WTC11 (cell line): ENCODE results near the gene MTX2. TPM values are rescaled to one million over a fixed set of nuclear protein-coding genes. Genes with fewer than 3 reads are reported as not detected.

ENCODE experiments used
- ATAC-seq: fragments of 200-7000 bp; cut with Tn5 transposase; 2 replicates; pipeline ENCODE4 v1.10.0; 2021; ENCODE audit warnings: mild to moderate bottlenecking, moderate library complexity
- CTCF ChIA-PET: fragments of 300-600 bp; sonication (Branson Sonifier 250); formaldehyde crosslinking; loops from one replicate; lab custom pipeline; 2021; ENCODE audit warnings: antibody characterized with exemption; lab: Charles Lee
- POLR2A ChIA-PET: fragments of 350-600 bp; sonication (Branson Sonifier 250); formaldehyde crosslinking; loops from one replicate; lab custom pipeline; 2021; ENCODE audit warnings: antibody characterized with exemption; lab: Charles Lee
- DNase-seq: peaks from one replicate; pipeline ENCODE4 v3.0.0; 2021; ENCODE audit warnings: low spot score
- H3K27ac Mint-ChIP-seq: 2 replicates; pipeline ENCODE4 v1.8.0; 2021; ENCODE audit warnings: mixed read lengths
- H3K27me3 Mint-ChIP-seq: 2 replicates; pipeline ENCODE4 v1.8.0; 2021; ENCODE audit warnings: low read depth, mild to moderate bottlenecking, moderate library complexity, mixed read lengths
- H3K36me3 Mint-ChIP-seq: 2 replicates; pipeline ENCODE4 v1.8.0; 2021; ENCODE audit warnings: mixed read lengths
- H3K4me1 Mint-ChIP-seq: 2 replicates; pipeline ENCODE4 v1.8.0; 2022; ENCODE audit warnings: mixed read lengths
- H3K4me3 Mint-ChIP-seq: 2 replicates; pipeline ENCODE4 v1.8.0; 2021; ENCODE audit warnings: mild to moderate bottlenecking, moderate library complexity, mixed read lengths
- H3K9me3 Mint-ChIP-seq: 2 replicates; pipeline ENCODE4 v1.8.0; 2021; ENCODE audit warnings: mixed read lengths
- AFF4 ChIP-seq: sonication (generic); formaldehyde crosslinking; IDR thresholded peaks from 2 replicates; pipeline ENCODE4 v1.8.1; 2023; ENCODE audit warnings: mild to moderate bottlenecking, missing genetic modification reagents, borderline replicate concordance
- ATF2 ChIP-seq: sonication (generic); formaldehyde crosslinking; IDR thresholded peaks from 2 replicates; pipeline ENCODE4 v1.8.1; 2022; ENCODE audit warnings: low read depth, missing genetic modification reagents, borderline replicate concordance
- ATF3 ChIP-seq: sonication (generic); formaldehyde crosslinking; conservative IDR thresholded peaks from 2 replicates; pipeline ENCODE4 v1.8.1; 2022; ENCODE audit warnings: mild to moderate bottlenecking, missing genetic modification reagents
- E2F4 ChIP-seq: sonication (generic); formaldehyde crosslinking; IDR thresholded peaks from 2 replicates; pipeline ENCODE4 v1.8.1; 2022; ENCODE audit warnings: low read depth, mild to moderate bottlenecking, moderate library complexity, missing genetic modification reagents, borderline replicate concordance
- EMX1 ChIP-seq: fragments of 250-450 bp; sonication (Bioruptor Pico); IDR thresholded peaks from 2 replicates; pipeline ENCODE4 v1.8.0; 2021; ENCODE audit warnings: mild to moderate bottlenecking
- ESRRA ChIP-seq: sonication (generic); formaldehyde crosslinking; IDR thresholded peaks from 2 replicates; pipeline ENCODE4 v1.8.1; 2022; ENCODE audit warnings: mild to moderate bottlenecking, missing genetic modification reagents, borderline replicate concordance
- ETV6 ChIP-seq: sonication (generic); formaldehyde crosslinking; IDR thresholded peaks from 2 replicates; pipeline ENCODE4 v1.8.1; 2022; ENCODE audit warnings: mild to moderate bottlenecking, missing genetic modification reagents
- FOXJ3 ChIP-seq: sonication (generic); formaldehyde crosslinking; IDR thresholded peaks from 2 replicates; pipeline ENCODE4 v1.9.0; 2021; ENCODE audit warnings: missing genetic modification reagents, mild to moderate bottlenecking, borderline replicate concordance
- GTF2I ChIP-seq: fragments of 250-450 bp; sonication (Bioruptor Pico); conservative IDR thresholded peaks from 2 replicates; pipeline ENCODE4 v1.4.0; 2021; ENCODE audit warnings: mild to moderate bottlenecking
- JAZF1 ChIP-seq: fragments of 250-450 bp; sonication (Bioruptor Pico); IDR thresholded peaks from 2 replicates; pipeline ENCODE4 v1.9.0; 2021; ENCODE audit warnings: moderate library complexity, mild to moderate bottlenecking, inconsistent platforms
- MXD4 ChIP-seq: fragments of 250-450 bp; sonication (Bioruptor Pico); IDR thresholded peaks from 2 replicates; pipeline ENCODE4 v1.8.0; 2021; ENCODE audit warnings: mild to moderate bottlenecking, moderate library complexity, borderline replicate concordance
- NR1H2 ChIP-seq: sonication (generic); formaldehyde crosslinking; IDR thresholded peaks from 2 replicates; pipeline ENCODE4 v1.9.0; 2021; ENCODE audit warnings: mild to moderate bottlenecking, moderate library complexity, missing genetic modification reagents
- NR3C1 ChIP-seq: sonication (generic); formaldehyde crosslinking; conservative IDR thresholded peaks from 2 replicates; pipeline ENCODE4 v1.8.1; 2023; ENCODE audit warnings: low read depth, mild to moderate bottlenecking, missing genetic modification reagents
- PRDM15 ChIP-seq: sonication (generic); formaldehyde crosslinking; IDR thresholded peaks from 2 replicates; pipeline ENCODE4 v1.8.0; 2022; ENCODE audit warnings: missing genetic modification reagents
- ZNF416 ChIP-seq: fragments of 250-450 bp; sonication (Bioruptor Pico); IDR thresholded peaks from 2 replicates; pipeline ENCODE4 v1.9.0; 2021; ENCODE audit warnings: mild to moderate bottlenecking, inconsistent platforms
- total RNA-seq: library from RNA; stranded (reverse); gene quantifications from 3 replicates; pipeline ENCODE4 v1.2.3, GENCODE V29; 2021
- TF ChIP-seq, protein P1 (sequence below): sonication (generic); formaldehyde crosslinking; IDR thresholded peaks from 2 replicates; pipeline ENCODE4 v1.8.1; 2022; ENCODE audit warnings: mild to moderate bottlenecking, moderate library complexity, missing genetic modification reagents

The MTX2 gene
- total RNA-seq, 1 experiment from 2014 or later, result 33.6 TPM

GRCh38 chr2:176247859-176248258 lies 21.4 kb upstream of the MTX2 start (continued):
- TF ChIP-seq AFF4 (CRISPR knock-in tag) (no peak), NR1H2 (no peak)

DNA sequence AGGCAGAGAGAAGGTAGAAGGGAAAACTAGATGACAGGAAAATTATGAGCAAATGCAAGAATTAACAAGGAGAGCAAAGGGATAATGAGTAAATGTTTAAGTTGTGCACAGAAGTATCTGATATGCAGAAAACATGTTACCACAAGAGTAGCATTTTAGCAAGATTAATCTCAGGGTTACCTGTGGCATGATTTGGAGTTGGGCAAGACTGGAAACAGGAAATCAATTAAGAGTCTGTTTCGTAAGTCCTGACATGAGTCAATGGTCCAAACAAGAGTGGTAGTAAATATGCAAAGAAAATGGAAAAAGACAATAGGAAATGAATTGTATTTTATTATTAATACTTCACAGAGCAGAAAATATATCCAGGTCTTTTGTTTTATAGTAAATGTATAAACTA lies 17.3 kb upstream of the MTX2 start:
- TF ChIP-seq MXD4 (CRISPR knock-in tag) (no peak), EMX1 (CRISPR knock-in tag) (no peak), GTF2I (CRISPR knock-in tag) (no peak), ESRRA (CRISPR knock-in tag) (no peak)
- Mint-ChIP-seq H3K27me3 (peaks cover 2% of the 10 kb centered on the region; the same call in 1 of the 2 replicates), H3K36me3 (no peaks in the 10 kb centered on the region), H3K27ac (no peak overlapping the region), H3K4me3 (no peak overlapping the region), H3K9me3 (peaks cover 3% of the 10 kb centered on the region; the same call in 1 of the 2 replicates), H3K4me1 (peaks cover 3% of the 10 kb centered on the region; the same call in 1 of the 2 replicates)
- ATAC-seq (no peak), DNase-seq (no peak)
- ChIA-PET POLR2A (no interaction called here), CTCF (no interaction called here)

DNA sequence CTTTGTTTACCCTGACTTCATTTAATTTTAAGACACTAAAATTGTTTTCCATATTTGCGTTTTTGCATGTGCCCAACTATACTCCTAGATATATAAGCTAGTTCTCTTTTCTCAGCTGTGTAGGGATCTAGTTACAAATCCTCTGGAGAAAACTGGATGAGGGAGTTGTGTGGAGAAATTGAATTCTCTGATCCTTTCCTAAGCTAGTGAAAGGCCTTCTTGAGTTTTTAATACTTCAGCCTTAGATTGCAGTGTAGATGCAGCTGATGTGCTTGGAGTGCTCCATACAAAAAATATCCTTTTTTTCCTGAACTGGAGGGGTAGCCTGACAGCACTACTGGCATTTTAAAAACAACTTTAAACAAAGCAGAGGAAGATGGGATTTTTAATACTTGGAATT lies 8.6 kb upstream of the MTX2 start:
- DNase-seq, result no peak
- no peak for ATAC-seq
- ChIA-PET POLR2A (no interaction called here), CTCF (no interaction called here)
- TF ChIP-seq ETV6 (CRISPR knock-in tag), result no peak
- no peak for TF ChIP-seq AFF4 (CRISPR knock-in tag)
- TF ChIP-seq ATF2, result no peak
- TF ChIP-seq, protein P1, sequence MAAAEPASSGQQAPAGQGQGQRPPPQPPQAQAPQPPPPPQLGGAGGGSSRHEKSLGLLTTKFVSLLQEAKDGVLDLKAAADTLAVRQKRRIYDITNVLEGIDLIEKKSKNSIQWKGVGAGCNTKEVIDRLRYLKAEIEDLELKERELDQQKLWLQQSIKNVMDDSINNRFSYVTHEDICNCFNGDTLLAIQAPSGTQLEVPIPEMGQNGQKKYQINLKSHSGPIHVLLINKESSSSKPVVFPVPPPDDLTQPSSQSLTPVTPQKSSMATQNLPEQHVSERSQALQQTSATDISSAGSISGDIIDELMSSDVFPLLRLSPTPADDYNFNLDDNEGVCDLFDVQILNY (CRISPR knock-in tag), result no peak
- no peak for TF ChIP-seq JAZF1 (CRISPR knock-in tag)
- TF ChIP-seq ATF3, result no peak
- TF ChIP-seq NR3C1 (CRISPR knock-in tag), result no peak
- no peak for TF ChIP-seq FOXJ3 (CRISPR knock-in tag)
- TF ChIP-seq ZNF416 (CRISPR knock-in tag), result no peak
- no peak for TF ChIP-seq PRDM15
- TF ChIP-seq E2F4, result no peak
- Mint-ChIP-seq H3K36me3 (no peaks in the 10 kb centered on the region), H3K27me3 (peaks cover 6% of the 10 kb centered on the region), H3K4me1 (no peaks in the 10 kb centered on the region), H3K4me3 (no peak overlapping the region), H3K9me3 (no peaks in the 10 kb centered on the region), H3K27ac (no peak overlapping the region)
